Cardiac fibroblast (primary cell): ENCODE measurements around the gene TFPT.

ENCODE experiments used
- DNase-seq, 2 donors: peaks; one replicate each; pipeline versions ENCODE4 v3.0.0 to v3.0.0-alpha.2; 2010; ENCODE audit warnings: low read depth in 2 of 2
- H3K4me3 ChIP-seq, 2 donors: replicated peaks in 1 of 2; 1 replicate in 1 of 2; 2 replicates in 1 of 2; pipeline ENCODE4 v1.5.1; 2011; ENCODE audit warnings: low read depth in 2 of 2, low read length in 2 of 2, mild to moderate bottlenecking in 2 of 2, moderate library complexity in 1 of 2
- CTCF ChIP-seq: IDR thresholded peaks from one replicate; pipeline ENCODE4 v1.5.1; 2011; ENCODE audit warnings: low read depth, mild to moderate bottlenecking, low read length, inconsistent platforms

TFPT gene

GRCh38 chr19:54115109-54116063, at the start of gene TFPT, which contains the start of gene PRPF31:
TSS of gene TFPT (minus strand) at chr19:54115657. CDS start at chr19:54115269, 388 bp downstream.
TSS of gene PRPF31 (plus strand) at chr19:54115754. CDS start at chr19:54118279, 2,525 bp downstream.
- H3K4me3 ChIP-seq, result peak within 1 kb of the TSS; percentile 80 to 86
- peak; percentile 98 to 99 for DNase-seq
- TF ChIP-seq CTCF, result no peak

- no peak for DNase-seq
- TF ChIP-seq CTCF, result no peak
These were observed 49.8 kb upstream of the TFPT start for GRCh38 chr19:54165222-54165621.

GRCh38 chr19:54164369-54165068, 49.1 kb upstream of the TFPT start:
- peak overlapping the region; percentile 17 to 24 for H3K4me3 ChIP-seq
- peak; percentile 61 to 64 for DNase-seq
- no peak for TF ChIP-seq CTCF

More at GRCh38 chr19:54165222-54165621, 49.8 kb upstream of the TFPT start:
- no peak overlapping the region for H3K4me3 ChIP-seq

- TF ChIP-seq CTCF, result no peak
- H3K4me3 ChIP-seq, result peak overlapping the region in 1 of 2 donors; percentile 51
- no peak for DNase-seq
These were observed 47.4 kb upstream of the TFPT start for GRCh38 chr19:54162884-54163283.

DNA sequence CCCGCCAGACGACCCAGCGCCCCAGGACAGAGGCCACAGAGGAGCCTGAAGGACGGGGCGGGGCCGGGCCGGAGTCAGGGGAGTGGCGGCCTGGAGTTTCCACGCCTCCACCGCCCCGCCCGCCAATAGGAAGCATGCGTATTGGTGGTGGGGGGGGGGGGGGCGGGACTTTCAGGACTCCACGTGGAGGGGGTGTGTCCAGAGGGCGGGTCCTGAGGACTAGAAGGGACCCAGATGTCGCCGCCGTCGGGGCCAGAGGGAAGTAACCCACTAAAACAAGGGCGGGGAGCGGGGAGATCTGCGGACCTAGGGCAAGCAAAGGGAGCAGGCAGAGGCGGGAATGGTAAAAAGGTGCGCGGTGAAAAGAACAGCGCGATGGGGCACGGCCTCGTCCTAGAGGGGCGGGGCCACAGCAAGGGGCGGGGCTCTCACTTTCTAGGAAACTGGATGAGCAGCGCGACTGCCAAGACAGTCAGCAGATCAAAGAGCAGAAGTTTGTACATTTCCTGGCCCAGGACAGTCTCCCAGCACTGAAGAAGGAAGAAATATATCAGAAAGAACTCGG, 46.9 kb upstream of the TFPT start:
- no peak for TF ChIP-seq CTCF
- peak overlapping the region; percentile 51 to 52 for H3K4me3 ChIP-seq
- peak; percentile 73 to 76 for DNase-seq

GRCh38 chr19:54160854-54161253, 45.4 kb upstream of the TFPT start:
- TF ChIP-seq CTCF, result no peak
- H3K4me3 ChIP-seq, result peak overlapping the region in 1 of 2 donors; percentile 69
- DNase-seq, result no peak
